GM12801 (cell line): Measurements from ENCODE around the gene NUP98.

Experiments used
- CTCF ChIP-seq: IDR thresholded peaks from one replicate; pipeline ENCODE4 v1.5.1; 2011; ENCODE audit warnings: control low read depth; ENCODE audit not compliant: insufficient read length; ENCODE audit errors: extremely low read depth

NUP98 gene

GRCh38 chr11:3645552-3645951 is 151.8 kb downstream of the NUP98 start:
- TF ChIP-seq CTCF = no peak

DNA sequence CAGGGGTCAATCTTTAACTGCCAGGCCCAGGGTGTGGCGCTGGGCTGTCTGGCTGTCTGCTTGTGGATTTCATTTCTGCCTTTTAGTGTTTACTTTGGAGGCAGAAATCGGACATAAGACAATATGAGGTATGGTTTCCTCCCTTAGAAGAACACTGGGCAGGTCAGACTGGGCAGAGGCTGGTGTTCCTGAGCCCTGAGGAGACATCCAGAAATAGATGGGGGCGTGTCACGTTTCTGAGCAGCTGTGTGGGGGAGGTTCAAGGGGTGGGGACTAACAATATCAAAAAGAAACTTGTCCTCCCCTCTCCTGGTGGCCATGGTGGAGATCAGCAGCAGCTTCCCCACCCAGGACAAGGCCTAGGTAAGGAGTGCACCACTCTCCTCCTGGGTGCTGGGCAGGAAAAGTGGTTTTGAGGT is 152.5 kb downstream of the NUP98 start, which contains the start of gene ART1:
Gene ART1 (plus strand): TSS at position 312 of the 419 bp plus-strand sequence. CDS start 14,086 bp downstream, outside the sequence.
- no peak for TF ChIP-seq CTCF

DNA sequence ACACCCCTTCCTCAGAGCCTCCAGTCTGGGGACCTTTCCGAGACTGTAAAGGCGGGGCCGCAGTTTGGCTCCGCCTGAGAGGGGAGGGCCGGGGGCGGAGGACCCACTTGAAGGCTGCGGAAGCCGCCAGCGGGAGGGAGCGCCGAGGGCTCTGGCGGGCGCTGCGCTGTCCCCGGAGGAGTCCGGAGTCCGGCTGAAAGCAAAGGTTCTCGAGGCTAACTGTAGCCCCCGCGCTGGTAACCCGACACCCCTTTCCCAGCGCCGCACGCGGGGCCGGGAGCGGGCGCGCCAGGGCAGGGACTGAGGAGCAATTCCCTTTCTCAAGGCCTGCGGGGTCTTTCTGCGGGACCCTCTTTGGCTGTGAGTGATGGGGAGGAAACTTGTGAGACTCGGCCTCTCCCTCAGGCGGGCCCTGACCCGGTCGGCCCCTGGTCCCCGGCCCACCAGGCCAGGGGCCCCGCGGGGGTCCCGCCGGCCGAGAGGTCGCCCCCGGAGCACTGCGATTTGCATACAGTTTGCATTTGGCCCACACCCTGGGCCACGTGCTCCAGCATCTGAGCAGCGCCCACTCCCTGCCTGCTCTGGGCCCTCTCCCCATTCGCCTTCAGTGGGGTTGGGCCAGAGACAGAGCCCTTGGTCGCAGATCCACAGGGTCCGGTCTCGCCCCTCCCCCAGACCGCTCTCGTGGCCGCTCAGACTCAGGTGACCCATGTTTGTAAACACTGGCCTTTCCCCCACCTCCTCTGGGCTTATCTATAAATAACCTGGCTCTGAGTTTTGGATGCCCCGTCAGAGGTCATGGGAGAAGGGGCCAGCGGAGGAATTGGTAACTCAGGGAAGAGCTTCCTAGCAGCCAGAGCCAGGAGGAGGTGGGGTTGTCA is 155.0 kb downstream of the NUP98 start:
- TF ChIP-seq CTCF = no peak

DNA sequence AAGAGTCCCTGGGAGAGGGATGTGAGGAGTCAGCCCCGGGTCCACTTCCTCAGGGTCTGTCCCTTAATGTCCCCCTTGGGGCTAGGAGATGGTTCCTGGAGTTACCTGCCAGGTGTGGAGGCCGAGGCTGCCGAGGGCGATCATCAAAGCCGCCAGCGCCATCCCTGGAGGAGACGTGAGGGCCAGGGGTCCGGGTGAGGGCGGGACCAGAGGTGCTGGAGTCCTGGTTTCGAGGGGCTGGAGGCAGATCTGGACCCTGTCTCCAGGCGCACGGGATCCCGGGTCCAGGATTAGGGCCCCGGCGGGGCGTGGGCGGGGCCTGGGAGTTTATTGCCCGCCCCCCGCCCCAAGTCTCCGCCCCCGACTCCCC is 155.7 kb downstream of the NUP98 start, which contains the start of gene ART5:
Gene ART5 (minus strand): TSS at position 292 of the 370 bp plus-strand sequence. CDS start 130 bp downstream, at position 162.
- TF ChIP-seq CTCF = no peak

DNA sequence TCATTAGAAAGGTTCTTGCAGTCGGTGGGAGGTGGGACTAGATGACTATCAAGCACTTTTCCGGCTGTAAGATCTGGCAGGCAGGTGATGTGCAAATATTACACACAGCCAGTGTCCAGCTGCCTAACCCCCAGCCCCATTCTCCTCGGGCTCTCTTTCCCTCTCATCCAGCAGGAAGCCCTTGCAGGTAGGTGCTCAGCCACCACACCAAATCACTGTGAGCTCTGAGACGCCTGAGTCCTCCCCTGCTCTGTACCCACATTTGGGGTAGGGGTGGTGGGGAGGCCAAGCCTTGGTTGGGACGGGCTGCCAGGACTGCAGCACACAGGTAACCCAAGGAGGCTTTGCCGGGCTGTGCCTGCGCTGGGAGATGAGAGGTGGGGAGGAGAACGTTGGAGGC is 156.2 kb downstream of the NUP98 start:
- no peak for TF ChIP-seq CTCF

DNA sequence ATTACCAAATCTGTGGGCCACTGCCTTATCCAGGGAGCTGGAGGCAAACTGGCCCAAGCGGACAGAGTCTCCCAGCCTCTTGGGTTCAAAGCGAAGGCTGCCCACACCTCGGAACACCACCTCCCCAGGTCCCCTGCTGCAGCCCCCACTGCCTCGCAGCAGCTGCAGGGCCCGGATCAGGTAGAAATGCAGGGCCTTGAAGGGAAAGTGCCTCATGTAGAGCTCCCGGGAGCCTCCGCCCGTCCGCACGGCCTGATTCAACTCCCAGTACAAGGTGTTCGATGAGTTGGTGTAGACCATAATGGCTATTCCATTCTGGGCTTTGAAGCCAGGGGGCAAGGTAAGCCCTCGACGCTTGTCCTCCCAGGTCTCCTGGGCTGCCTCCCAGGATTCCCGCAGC is 157.5 kb downstream of the NUP98 start:
- no peak for TF ChIP-seq CTCF

- TF ChIP-seq CTCF = no peak
Measured at GRCh38 chr11:3638513-3638912, 158.8 kb downstream of the NUP98 start.
